Fibroblast of lung (primary cell): ENCODE measurements around the gene LOXL3. TPM values are rescaled to one million over a fixed set of nuclear protein-coding genes. Genes with fewer than 3 reads are reported as not detected.

Experiments used
- DNase-seq, 2 donors: peaks; one replicate each; pipeline versions ENCODE4 v3.0.0 to v3.0.0-alpha.2; 2010; ENCODE audit warnings: low read depth in 2 of 2
- H2AFZ ChIP-seq: 2 replicates; pipeline ENCODE4 v1.5.1; 2012; ENCODE audit warnings: low read length, control low read depth, inconsistent platforms
- H3K27ac ChIP-seq: 2 replicates; pipeline ENCODE4 v1.5.1; 2011; ENCODE audit warnings: low read length, control low read depth; ENCODE audit not compliant: insufficient read depth
- H3K27me3 ChIP-seq: 2 replicates; pipeline ENCODE4 v1.5.1; 2011; ENCODE audit warnings: mild to moderate bottlenecking, low read length; ENCODE audit not compliant: control insufficient read depth, insufficient read depth
- H3K36me3 ChIP-seq: 2 replicates; pipeline ENCODE4 v1.5.1; 2011; ENCODE audit warnings: low read length; ENCODE audit not compliant: control insufficient read depth, insufficient read depth
- H3K4me1 ChIP-seq: 2 replicates; pipeline ENCODE4 v1.5.1; 2011; ENCODE audit warnings: low read length; ENCODE audit not compliant: control insufficient read depth, insufficient read depth; ENCODE audit errors: extremely low read depth
- H3K4me2 ChIP-seq: 2 replicates; pipeline ENCODE4 v1.5.1; 2011; ENCODE audit warnings: low read length, control low read depth; ENCODE audit not compliant: insufficient read depth; ENCODE audit errors: extremely low read depth
- H3K4me3 ChIP-seq, 4 experiments: fragments of 200-600 bp in 1 of 4; sonication (generic) in 1 of 4; replicated peaks in 1 of 4; 2 replicates each; pipeline ENCODE4 v1.5.1; 2011 to 2016; ENCODE audit warnings: low read length in 4 of 4, low read depth in 3 of 4, mild to moderate bottlenecking in 3 of 4, control low read depth in 2 of 4, inconsistent platforms in 1 of 4, mixed read lengths in 1 of 4; ENCODE audit not compliant: insufficient read depth in 1 of 4; ENCODE audit errors: control extremely low read depth in 1 of 4
- H3K79me2 ChIP-seq: 2 replicates; pipeline ENCODE4 v1.5.1; 2012; ENCODE audit warnings: mild to moderate bottlenecking, low read length, inconsistent platforms; ENCODE audit not compliant: control insufficient read depth, insufficient read depth
- H3K9ac ChIP-seq: 2 replicates; pipeline ENCODE4 v1.5.1; 2011; ENCODE audit warnings: mild to moderate bottlenecking, low read length, control low read depth; ENCODE audit not compliant: insufficient read depth
- H3K9me3 ChIP-seq: 2 replicates; pipeline ENCODE4 v1.5.1; 2012; ENCODE audit warnings: low read depth, low read length; ENCODE audit not compliant: control insufficient read depth, insufficient read depth
- H4K20me1 ChIP-seq: 2 replicates; pipeline ENCODE4 v1.5.1; 2011; ENCODE audit warnings: low read length; ENCODE audit not compliant: control insufficient read depth, insufficient read depth; ENCODE audit errors: extremely low read depth
- EZH2 ChIP-seq: IDR thresholded peaks from 2 replicates; pipeline ENCODE4 v1.5.1; 2012; ENCODE audit warnings: low read length, control low read depth, mild to moderate bottlenecking; ENCODE audit errors: missing control alignments
- polyA plus RNA-seq, 2 donors: library from polyadenylated mRNA; depleted of rRNA in 1 of 2; stranded (reverse) in 1 of 2; unstranded in 1 of 2; fragments of >200 nt; gene quantifications; 2 replicates each; pipeline ENCODE4 v1.2.1, GENCODE V29; 2011 to 2012; ENCODE audit warnings: missing spikeins in 1 of 2
- total RNA-seq: library from RNA; depleted of rRNA; stranded (reverse); fragments of >200 nt; gene quantifications from 2 replicates; pipeline ENCODE4 v1.2.1, GENCODE V29; 2014
- TF ChIP-seq, protein P1 (sequence below), 2 donors: IDR thresholded peaks in 1 of 2; conservative IDR thresholded peaks in 1 of 2; 1 replicate in 1 of 2; 2 replicates in 1 of 2; pipeline ENCODE4 v1.5.1; 2011 to 2012; ENCODE audit warnings: low read length in 2 of 2, control low read depth in 1 of 2, inconsistent platforms in 1 of 2, low read depth in 1 of 2, mild to moderate bottlenecking in 1 of 2

LOXL3 gene
- total and polyA plus RNA-seq, 2 donors (not counting 1 experiment from before 2014, with no cell fraction given), result 20.6 to 26.4 TPM

DNA sequence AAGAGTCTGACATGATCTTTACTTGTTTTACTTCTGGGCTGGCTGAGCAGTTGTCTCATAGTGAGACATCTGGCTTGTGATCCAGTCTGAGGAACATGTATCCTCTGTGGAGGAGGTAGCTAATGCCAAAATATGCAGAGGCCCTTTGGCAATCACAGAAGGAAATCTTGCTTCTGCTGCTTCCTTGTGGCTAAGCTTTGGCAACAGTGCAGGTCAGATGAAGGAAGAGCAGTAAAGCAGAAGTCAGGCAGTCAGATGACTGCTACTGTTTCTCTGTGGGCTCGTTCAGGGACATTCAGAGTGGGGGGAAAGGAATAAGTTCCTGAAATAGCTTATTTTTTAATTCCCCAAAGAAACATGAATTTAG is 23.1 kb upstream of the LOXL3 start:
- H3K27ac ChIP-seq, result peak overlapping the region; percentile 44
- no peak overlapping the region for H3K9ac ChIP-seq
- no peak for TF ChIP-seq EZH2
- TF ChIP-seq, protein P1, sequence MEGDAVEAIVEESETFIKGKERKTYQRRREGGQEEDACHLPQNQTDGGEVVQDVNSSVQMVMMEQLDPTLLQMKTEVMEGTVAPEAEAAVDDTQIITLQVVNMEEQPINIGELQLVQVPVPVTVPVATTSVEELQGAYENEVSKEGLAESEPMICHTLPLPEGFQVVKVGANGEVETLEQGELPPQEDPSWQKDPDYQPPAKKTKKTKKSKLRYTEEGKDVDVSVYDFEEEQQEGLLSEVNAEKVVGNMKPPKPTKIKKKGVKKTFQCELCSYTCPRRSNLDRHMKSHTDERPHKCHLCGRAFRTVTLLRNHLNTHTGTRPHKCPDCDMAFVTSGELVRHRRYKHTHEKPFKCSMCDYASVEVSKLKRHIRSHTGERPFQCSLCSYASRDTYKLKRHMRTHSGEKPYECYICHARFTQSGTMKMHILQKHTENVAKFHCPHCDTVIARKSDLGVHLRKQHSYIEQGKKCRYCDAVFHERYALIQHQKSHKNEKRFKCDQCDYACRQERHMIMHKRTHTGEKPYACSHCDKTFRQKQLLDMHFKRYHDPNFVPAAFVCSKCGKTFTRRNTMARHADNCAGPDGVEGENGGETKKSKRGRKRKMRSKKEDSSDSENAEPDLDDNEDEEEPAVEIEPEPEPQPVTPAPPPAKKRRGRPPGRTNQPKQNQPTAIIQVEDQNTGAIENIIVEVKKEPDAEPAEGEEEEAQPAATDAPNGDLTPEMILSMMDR (conservative IDR thresholded peaks at IDR 0.05 in 1 of 2, IDR thresholded peaks at IDR 0.05 in 1 of 2; ENCODE audit: low read depth in 1 of 2, low read length in 2 of 2), result peak; percentile 6 to 14
- H3K79me2 ChIP-seq, result no peaks in the 10 kb centered on the region
- no peaks in the 10 kb centered on the region for H4K20me1 ChIP-seq
- no peaks in the 10 kb centered on the region for H3K27me3 ChIP-seq
- H3K36me3 ChIP-seq, result no peaks in the 10 kb centered on the region
- peak; percentile 66 to 90 for DNase-seq
- H2AFZ ChIP-seq, result no peak overlapping the region
- H3K4me3 ChIP-seq, result no peak overlapping the region
- H3K4me2 ChIP-seq, result peak overlapping the region; percentile 48
- H3K4me1 ChIP-seq, result peaks cover 10% of the 10 kb centered on the region
- H3K9me3 ChIP-seq, result no peaks in the 10 kb centered on the region

DNA sequence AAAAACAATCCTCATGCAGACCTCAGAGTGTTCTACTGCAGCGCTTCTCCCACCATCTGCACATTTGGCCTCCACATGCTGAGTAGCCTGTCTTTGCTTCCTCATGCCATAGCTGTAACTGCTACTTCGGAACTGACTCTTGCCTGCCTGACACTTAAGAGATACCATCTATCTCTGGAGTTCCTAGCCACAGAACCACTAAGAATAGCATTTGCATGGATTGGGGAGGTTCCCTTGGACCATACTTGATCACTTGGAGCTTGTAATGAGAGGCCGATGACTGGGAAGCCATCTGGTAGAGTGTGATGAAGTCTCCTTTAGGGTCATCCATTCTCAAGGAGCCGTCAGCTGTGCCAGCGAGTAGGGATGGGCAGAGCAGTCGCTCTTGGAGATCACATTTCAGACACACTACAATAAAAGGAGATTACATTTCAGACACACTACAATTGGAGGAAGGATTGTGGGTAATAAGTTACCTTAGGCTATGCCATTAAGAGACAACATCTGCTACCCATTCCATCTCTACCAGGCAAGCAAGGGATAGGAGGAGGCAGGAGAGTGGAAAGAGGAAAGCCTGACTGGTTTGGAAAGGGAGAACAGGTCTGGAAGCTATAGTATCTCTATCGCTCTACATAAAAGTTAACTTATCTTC is 22.6 kb upstream of the LOXL3 start:
- Histone ChIP-seq H3K27ac (peak overlapping the region; percentile 44), H3K9me3 (no peaks in the 10 kb centered on the region), H3K4me1 (peaks cover 10% of the 10 kb centered on the region), H3K79me2 (no peaks in the 10 kb centered on the region), H3K36me3 (no peaks in the 10 kb centered on the region), H3K4me3 (no peak overlapping the region), H2AFZ (no peak overlapping the region), H4K20me1 (no peaks in the 10 kb centered on the region), H3K27me3 (no peaks in the 10 kb centered on the region), H3K9ac (no peak overlapping the region), H3K4me2 (peak overlapping the region; percentile 48)
- peak in 1 of 2 donors; percentile 62 for DNase-seq
- TF ChIP-seq EZH2, result no peak
- TF ChIP-seq, protein P1 (conservative IDR thresholded peaks at IDR 0.05 in 1 of 2, IDR thresholded peaks at IDR 0.05 in 1 of 2; ENCODE audit: low read depth in 1 of 2, low read length in 2 of 2), result no peak

DNA sequence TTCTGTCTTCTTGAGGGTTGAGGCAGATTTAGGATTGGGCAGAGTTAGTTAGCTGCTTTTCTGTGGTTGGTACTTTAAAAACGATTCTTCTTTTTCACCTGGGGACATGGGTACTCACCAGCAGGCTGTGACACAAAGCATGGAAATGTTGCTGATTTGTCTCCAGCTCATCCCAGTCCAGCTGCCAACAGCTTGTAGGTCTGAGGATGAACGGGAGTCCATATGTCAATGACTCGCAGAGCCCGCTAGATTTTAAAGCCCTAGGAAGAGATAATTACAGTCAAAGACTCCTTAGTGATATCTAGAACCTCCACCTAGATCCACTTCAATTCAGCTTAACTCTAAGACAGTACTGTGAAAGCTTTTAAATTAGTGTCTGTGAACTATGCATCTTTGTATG is 21.6 kb upstream of the LOXL3 start:
- peaks cover 10% of the 10 kb centered on the region for H3K4me1 ChIP-seq
- no peaks in the 10 kb centered on the region for H3K79me2 ChIP-seq

More for the DNA sequence above, 21.6 kb upstream of the LOXL3 start:
- no peak overlapping the region for H3K27ac ChIP-seq
- H3K36me3 ChIP-seq, result no peaks in the 10 kb centered on the region
- no peak overlapping the region for H3K9ac ChIP-seq
- no peak overlapping the region for H3K4me2 ChIP-seq
- TF ChIP-seq EZH2, result no peak
- TF ChIP-seq, protein P1 (conservative IDR thresholded peaks at IDR 0.05 in 1 of 2, IDR thresholded peaks at IDR 0.05 in 1 of 2; ENCODE audit: low read depth in 1 of 2, low read length in 2 of 2), result no peak
- H3K9me3 ChIP-seq, result no peaks in the 10 kb centered on the region
- H2AFZ ChIP-seq, result no peak overlapping the region
- H3K27me3 ChIP-seq, result no peaks in the 10 kb centered on the region
- no peak overlapping the region for H3K4me3 ChIP-seq
- DNase-seq, result no peak
- no peaks in the 10 kb centered on the region for H4K20me1 ChIP-seq
